Mesodermal cell (in vitro differentiated cells): ENCODE measurements around the gene FNBP1.
A peak's percentile ranks its signal among the peaks of the same experiment; 100 is the strongest.
"Not testable (repeated sequence)": the region's sequence is repeated elsewhere in the genome, so short reads cannot be mapped to it uniquely, and the experiment has no call there.

Experiments used
- H3K27ac ChIP-seq: 2 replicates; pipeline ENCODE4 v1.7.0; 2013; ENCODE audit warnings: mild to moderate bottlenecking, low read depth, low read length, moderate library complexity; ENCODE audit not compliant: severe bottlenecking
- H3K36me3 ChIP-seq: 2 replicates; pipeline ENCODE4 v1.7.1; 2013; ENCODE audit warnings: mild to moderate bottlenecking, low read length, moderate library complexity; ENCODE audit not compliant: control insufficient read depth, insufficient read depth
- H3K4me1 ChIP-seq: one replicate; pipeline ENCODE4 v1.7.1; 2013; ENCODE audit warnings: mild to moderate bottlenecking, low read length; ENCODE audit not compliant: insufficient read depth, control insufficient read depth, poor library complexity, severe bottlenecking
- H3K4me3 ChIP-seq: 2 replicates; pipeline ENCODE4 v1.7.0; 2013; ENCODE audit warnings: low read length, control low read depth, mild to moderate bottlenecking; ENCODE audit not compliant: insufficient read depth, poor library complexity, severe bottlenecking; ENCODE audit errors: extremely low read depth
- H3K9me3 ChIP-seq: 2 replicates; pipeline ENCODE4 v1.7.1; 2013; ENCODE audit warnings: mild to moderate bottlenecking, low read length, moderate library complexity; ENCODE audit not compliant: control insufficient read depth
- WGBS, 2 experiments: methylation state at CpG; one replicate each; pipeline ENCODE4 v1.1.5; 2013; ENCODE audit warnings: missing lambda C conversion rate in 2 of 2; ENCODE audit not compliant: insufficient coverage in 2 of 2; 5-methylcytosine and 5-hydroxymethylcytosine counted together

FNBP1 gene

DNA sequence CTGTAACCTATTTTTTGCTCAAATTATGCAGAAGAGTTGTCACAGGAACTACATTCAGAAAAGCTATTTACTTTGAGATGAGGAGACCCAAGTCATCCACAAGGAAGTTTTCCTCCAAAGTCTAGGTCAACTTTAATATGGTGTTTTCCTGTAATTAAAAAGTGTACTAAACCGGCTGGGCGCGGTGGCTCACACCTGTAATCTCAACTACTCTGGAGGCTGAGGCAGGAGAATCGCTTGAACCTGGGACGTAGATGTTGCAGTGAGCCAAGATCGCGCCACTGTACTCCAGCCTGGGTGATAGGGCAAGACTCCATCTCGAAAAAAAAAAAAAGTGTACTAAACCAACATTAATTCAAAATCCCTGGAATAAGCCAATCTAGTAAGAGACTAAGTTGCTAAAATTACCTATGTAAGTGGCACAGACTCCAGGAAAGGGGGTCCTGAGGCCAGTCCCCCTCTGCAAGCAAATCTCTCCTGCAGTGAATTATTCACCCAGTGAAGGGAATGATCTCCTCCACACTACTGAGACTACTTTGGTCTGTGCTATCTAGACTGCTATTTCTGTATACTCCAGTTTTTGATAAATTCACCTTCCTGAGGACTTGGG lies 38.9 kb downstream of the FNBP1 start:
- no peak overlapping the region for H3K4me3 ChIP-seq
- peaks cover 40% of the 10 kb centered on the region for H3K36me3 ChIP-seq
- no peak overlapping the region for H3K27ac ChIP-seq
- no peaks in the 10 kb centered on the region for H3K4me1 ChIP-seq
- WGBS, 2 experiments: 72 to 78% methylated on average over 5 of the region's 8 CpGs
- no peaks in the 10 kb centered on the region for H3K9me3 ChIP-seq

DNA sequence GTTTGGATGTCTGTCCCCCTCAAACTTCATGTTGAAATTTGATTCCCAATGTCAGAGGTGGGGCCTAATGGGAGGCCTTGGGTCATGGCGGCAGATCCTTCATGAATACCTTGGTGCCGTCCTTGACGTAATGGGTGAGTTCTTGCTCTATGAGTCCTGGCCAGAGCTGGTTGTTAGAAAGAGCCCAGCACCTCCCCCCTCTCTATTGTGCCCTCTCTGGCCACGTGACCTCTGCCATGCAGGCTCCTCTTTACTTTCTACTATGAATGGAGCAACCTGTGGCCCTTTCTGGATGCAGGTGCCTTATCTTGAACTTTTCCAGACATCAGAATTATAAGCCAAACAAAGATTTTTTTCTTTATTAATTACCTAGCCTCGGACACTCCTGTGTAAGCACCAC lies 40.7 kb downstream of the FNBP1 start:
- no peak overlapping the region for H3K4me3 ChIP-seq
- H3K36me3 ChIP-seq: peaks cover 38% of the 10 kb centered on the region
- no peak overlapping the region for H3K27ac ChIP-seq
- 93 to 100% methylated on average over 2 to 5 of the region's 5 CpGs for WGBS, 2 experiments
- no peaks in the 10 kb centered on the region for H3K9me3 ChIP-seq
- no peaks in the 10 kb centered on the region for H3K4me1 ChIP-seq

DNA sequence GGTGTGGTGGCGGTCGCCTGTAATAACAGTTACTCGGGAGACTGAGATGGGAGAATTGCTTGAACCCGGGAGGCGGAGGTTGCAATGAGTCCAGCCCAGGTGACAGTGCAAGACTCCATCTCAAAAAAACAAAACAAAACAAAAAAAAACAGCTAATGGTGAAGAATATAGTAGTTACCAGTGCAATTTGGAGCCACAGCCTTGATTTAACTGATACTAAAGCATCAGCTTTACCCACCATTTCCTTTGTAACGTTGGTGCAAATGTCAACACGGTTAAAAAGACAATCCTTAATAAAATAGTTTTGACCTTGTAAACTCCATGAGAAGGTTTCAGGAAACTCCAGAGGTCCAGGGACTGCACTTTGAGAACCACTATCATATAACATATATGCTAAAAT lies 41.8 kb downstream of the FNBP1 start:
- Histone ChIP-seq H3K4me1 (peaks cover 2% of the 10 kb centered on the region), H3K27ac (no peak overlapping the region), H3K9me3 (peaks cover 2% of the 10 kb centered on the region), H3K36me3 (peaks cover 35% of the 10 kb centered on the region), H3K4me3 (no peak overlapping the region)
- WGBS, 2 experiments: 80% methylated on average over 2 of the region's 7 CpGs; no CpG with 5 or more reads in 1 of the 2 experiments

DNA sequence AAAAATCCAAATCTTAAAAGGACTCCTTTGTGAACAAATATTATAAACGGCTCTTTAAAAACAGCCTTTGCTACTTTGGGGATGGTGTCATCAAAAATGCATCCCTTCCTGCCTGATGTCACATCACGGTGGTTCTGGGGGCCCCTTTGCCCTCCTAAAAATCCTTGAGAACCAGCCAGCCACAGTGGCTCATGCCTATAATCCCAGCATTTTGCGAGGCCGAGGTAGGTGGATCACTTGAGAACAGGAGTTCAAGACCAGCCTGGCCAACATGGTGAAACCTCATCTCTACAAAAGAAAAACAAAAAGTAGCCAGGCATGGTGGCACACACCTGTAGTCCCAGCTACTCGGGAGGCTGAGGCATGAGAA lies 43.9 kb downstream of the FNBP1 start:
- no peak overlapping the region for H3K4me3 ChIP-seq
- H3K36me3 ChIP-seq: peaks cover 38% of the 10 kb centered on the region
- H3K4me1 ChIP-seq: peaks cover 3% of the 10 kb centered on the region
- WGBS, 2 experiments: 93 to 100% methylated on average over 3 of the region's 5 CpGs
- peaks cover 4% of the 10 kb centered on the region for H3K9me3 ChIP-seq
- H3K27ac ChIP-seq: no peak overlapping the region

DNA sequence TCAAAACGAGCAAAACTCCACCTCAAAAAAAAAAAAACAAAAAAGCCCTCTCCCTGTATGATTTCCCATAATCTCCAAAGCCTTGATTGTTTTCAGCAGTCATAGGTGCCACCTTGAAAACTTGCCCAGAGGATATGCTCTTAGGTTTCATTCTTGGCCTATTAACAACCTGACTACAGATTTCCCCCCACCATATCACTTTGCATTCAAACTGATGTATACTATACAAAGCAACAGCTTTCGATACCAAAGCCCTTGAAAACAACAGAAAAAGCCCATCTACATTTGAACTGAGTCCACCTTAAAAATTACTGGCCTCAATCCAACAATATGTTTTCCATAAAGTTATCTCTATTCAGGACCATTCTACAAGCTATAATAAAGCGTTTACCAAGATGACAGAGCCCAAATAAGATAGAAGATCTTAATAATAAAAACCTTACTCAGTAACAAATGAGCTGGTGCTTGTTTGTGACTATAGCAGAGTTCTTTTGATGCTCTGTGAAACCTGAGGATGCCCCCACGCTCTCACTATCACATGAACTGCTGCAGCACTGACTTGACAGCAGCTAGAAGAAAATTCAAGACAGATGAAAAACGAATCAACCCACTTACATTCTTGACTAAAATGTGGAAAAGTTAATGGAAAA lies 44.4 kb downstream of the FNBP1 start:
- Histone ChIP-seq H3K4me3 (no peak overlapping the region), H3K36me3 (peaks cover 41% of the 10 kb centered on the region)
- WGBS, 2 experiments: 91 to 92% methylated on average over 1 to 4 of the region's 5 CpGs

DNA sequence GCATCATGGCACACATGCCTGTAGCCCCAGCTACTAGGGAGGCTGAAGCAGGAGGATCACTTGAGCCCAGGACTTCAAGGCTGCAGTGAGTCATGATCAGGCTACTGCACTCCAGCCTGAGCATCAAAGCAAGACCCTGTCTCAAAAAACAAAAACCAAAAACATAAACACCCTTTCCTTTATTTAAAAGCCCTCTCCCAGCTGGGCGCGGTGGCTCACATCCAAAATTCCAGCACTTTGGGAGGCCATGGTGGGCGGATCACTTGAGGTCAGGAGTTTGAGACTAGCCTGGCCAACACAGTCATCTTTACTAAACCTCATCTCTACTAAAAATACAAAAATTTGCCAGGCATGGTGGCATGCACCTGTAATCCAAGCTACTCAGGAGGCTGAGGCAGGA lies 45.3 kb downstream of the FNBP1 start:
- H3K4me1 ChIP-seq, H3K27ac ChIP-seq: not testable (repeated sequence)

More for the DNA sequence above, 44.4 kb downstream of the FNBP1 start:
- H3K9me3 ChIP-seq: peaks cover 4% of the 10 kb centered on the region
- peaks cover 3% of the 10 kb centered on the region for H3K4me1 ChIP-seq
- H3K27ac ChIP-seq: no peak overlapping the region

DNA sequence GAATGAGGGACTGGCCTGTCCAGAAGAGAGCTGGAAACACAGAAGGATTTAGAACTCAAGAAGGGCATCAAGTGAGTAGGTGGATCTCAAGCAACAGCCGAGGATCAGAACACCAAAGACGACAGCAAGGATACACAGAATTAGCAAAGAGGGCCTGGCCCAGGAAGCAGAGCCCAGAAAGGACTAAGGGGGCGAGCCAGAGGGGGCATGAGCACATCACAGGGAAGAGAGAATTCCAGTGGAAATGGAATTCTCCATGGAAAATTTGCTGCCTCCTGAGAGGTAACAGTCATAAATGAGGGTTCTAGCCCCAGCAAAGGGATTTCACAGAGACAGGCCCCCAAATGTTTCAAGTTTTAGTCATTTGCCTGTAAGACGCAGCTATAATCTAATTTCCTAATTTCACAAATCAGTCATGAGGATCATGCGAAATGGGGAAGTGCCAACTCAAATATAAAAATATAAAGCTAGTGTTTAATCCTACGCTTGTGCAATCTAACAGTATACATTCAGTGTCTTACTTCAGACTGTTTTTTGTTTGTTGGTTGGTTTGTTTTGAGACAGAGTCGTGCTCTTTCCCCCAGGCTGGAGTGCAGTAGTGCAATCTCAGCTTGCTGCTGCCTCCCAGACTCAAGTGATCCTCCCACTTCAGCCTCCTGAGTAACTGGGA lies 46.7 kb downstream of the FNBP1 start:
- peaks cover 27% of the 10 kb centered on the region for H3K36me3 ChIP-seq
- WGBS, 2 experiments: 92 to 95% methylated on average over 4 to 5 of the region's 7 CpGs
- peaks cover 3% of the 10 kb centered on the region for H3K4me1 ChIP-seq
- no peak overlapping the region for H3K4me3 ChIP-seq
- H3K9me3 ChIP-seq: peaks cover 4% of the 10 kb centered on the region
- H3K27ac ChIP-seq: peak overlapping the region; percentile 13

More for the DNA sequence above, 45.3 kb downstream of the FNBP1 start:
- 90 to 100% methylated on average over 3 of the region's 3 CpGs for WGBS, 2 experiments
- not testable (repeated sequence) for H3K4me3 ChIP-seq, H3K9me3 ChIP-seq
- H3K36me3 ChIP-seq: peaks cover 38% of the 10 kb centered on the region

DNA sequence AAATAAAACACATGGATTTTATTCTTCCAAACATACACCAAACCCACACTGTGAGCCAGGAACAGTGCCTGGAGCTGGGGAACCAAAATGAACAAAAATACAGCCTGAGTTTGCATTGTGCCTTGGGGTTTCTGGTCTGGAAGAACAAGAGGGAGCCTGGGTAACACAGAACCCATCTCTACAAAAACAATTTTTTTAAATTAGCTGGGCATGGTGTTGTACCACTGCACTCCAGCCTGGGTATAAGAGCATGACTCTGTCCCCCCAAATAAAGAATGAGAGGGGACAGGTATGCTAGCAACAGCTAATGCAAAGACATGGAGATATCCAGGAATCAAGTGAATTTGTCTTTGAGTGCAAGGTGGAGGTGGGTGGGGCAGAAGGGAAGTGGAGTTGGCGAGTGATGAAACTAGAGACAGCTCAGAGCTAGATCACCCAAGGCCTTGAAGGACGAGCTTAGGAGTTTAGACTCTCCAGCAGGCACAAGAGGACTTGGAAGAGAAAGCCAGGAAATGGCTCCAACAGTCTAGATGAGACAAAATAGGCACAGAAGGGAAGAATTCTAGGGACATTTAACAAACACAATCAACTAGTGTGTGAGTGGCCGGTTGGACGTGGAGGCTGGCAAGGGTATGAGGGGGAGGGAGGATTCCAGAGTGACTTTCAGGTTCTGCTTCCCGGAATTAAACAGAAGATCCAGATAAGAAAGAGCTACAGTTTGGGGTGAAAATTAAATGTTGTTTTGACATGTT lies 47.4 kb downstream of the FNBP1 start:
- Histone ChIP-seq H3K27ac (peak overlapping the region; percentile 13), H3K4me3 (no peak overlapping the region), H3K4me1 (peaks cover 5% of the 10 kb centered on the region), H3K9me3 (peaks cover 4% of the 10 kb centered on the region), H3K36me3 (peaks cover 32% of the 10 kb centered on the region)
- 89 to 95% methylated on average over 5 of the region's 5 CpGs for WGBS, 2 experiments

DNA sequence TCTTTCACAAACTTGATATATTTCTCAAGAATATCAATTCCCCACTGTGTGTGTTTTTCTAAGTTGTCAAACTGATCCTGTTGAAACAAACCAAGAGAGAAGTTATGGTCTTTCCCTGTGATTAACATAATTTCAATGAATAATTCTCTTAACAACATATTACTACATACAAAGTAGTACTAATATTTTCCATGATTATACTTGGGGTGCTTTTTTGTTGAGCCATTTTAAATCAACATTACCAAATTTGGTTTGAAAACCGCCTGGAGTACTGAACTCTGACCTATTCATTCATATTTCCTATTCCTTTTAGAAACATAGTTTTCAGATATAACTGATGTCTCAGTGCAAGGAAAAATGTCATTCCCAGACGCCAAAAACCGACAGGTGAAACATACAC lies 48.1 kb downstream of the FNBP1 start:
- H3K4me3 ChIP-seq: no peak overlapping the region
- H3K27ac ChIP-seq: no peak overlapping the region
- 80% methylated on average over 1 of the region's 3 CpGs; no CpG with 5 or more reads in 1 of the 2 experiments for WGBS, 2 experiments

DNA sequence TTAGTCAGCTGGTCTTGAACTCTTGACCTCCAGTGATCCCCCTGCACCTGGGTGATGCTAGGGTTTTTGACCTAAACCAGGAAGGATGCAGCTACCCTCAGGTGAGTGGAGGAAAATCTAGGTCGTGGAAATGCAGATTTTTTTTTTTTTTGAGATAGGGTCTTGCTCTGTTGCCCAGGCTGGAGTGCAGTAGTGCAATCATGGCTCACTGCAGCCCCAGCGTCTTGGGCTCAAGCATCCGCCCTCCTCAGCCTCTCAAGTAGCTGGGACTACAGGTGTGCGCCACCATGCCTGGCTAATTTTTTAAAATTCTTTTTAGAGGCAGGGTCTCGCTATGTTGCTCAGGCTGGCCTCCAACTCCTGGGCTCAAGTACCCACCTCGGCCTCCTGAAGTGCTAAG lies 51.9 kb downstream of the FNBP1 start:
- not testable (repeated sequence) for H3K4me3 ChIP-seq, H3K9me3 ChIP-seq
- peaks cover 34% of the 10 kb centered on the region for H3K36me3 ChIP-seq
- H3K27ac ChIP-seq: peak overlapping the region; percentile 73
- peaks cover 13% of the 10 kb centered on the region for H3K4me1 ChIP-seq
- 92 to 93% methylated on average over 5 of the region's 6 CpGs for WGBS, 2 experiments

More for the DNA sequence above, 48.1 kb downstream of the FNBP1 start:
- Histone ChIP-seq H3K36me3 (peaks cover 29% of the 10 kb centered on the region), H3K9me3 (peaks cover 4% of the 10 kb centered on the region), H3K4me1 (peaks cover 11% of the 10 kb centered on the region)
